Karpas-422 (cell line): ENCODE results near the gene TNNC2. TPM values are rescaled to one million over a fixed set of nuclear protein-coding genes. Genes with fewer than 3 reads are reported as not detected.
"Not testable (repeated sequence)": the region's sequence is repeated elsewhere in the genome, so short reads cannot be mapped to it uniquely, and the experiment has no call there.

ENCODE experiments used
- DNase-seq: peaks from one replicate; pipeline ENCODE4 v3.0.0-alpha.2; 2015
- H2AFZ ChIP-seq: fragments of 200-600 bp; sonication (generic); 2 replicates; pipeline ENCODE4 v1.6.1; 2014; ENCODE audit warnings: antibody characterized with exemption, low read length, mixed read lengths
- H3K27ac ChIP-seq: fragments of 200-600 bp; sonication (generic); 2 replicates; pipeline ENCODE4 v1.5.1; 2014; ENCODE audit warnings: mild to moderate bottlenecking, low read length, moderate library complexity
- H3K27me3 ChIP-seq: fragments of 200-600 bp; sonication (generic); 2 replicates; pipeline ENCODE4 v1.6.1; 2014; ENCODE audit warnings: low read length, mixed read lengths
- H3K36me3 ChIP-seq: fragments of 200-600 bp; sonication (generic); 2 replicates; pipeline ENCODE4 v1.6.1; 2014; ENCODE audit warnings: low read length, mixed read lengths; ENCODE audit not compliant: insufficient read depth
- H3K4me1 ChIP-seq: fragments of 200-600 bp; sonication (generic); 2 replicates; pipeline ENCODE4 v1.6.1; 2014; ENCODE audit warnings: mild to moderate bottlenecking, low read length, mixed read lengths
- H3K4me2 ChIP-seq: fragments of 200-600 bp; sonication (generic); 2 replicates; pipeline ENCODE4 v1.6.1; 2014; ENCODE audit warnings: low read length, low read depth, mild to moderate bottlenecking; ENCODE audit not compliant: poor library complexity, severe bottlenecking
- H3K4me3 ChIP-seq: fragments of 200-600 bp; sonication (generic); 2 replicates; pipeline ENCODE4 v1.5.1; 2014; ENCODE audit warnings: mild to moderate bottlenecking, antibody characterized with exemption, low read length, mixed read lengths
- H3K79me2 ChIP-seq: fragments of 200-600 bp; sonication (generic); 2 replicates; pipeline ENCODE4 v1.6.1; 2014; ENCODE audit warnings: mild to moderate bottlenecking, low read length, mixed read lengths
- H3K9ac ChIP-seq: fragments of 200-600 bp; sonication (generic); 2 replicates; pipeline ENCODE4 v1.6.0; 2014; ENCODE audit warnings: low read length
- H3K9me2 ChIP-seq: fragments of 200-600 bp; sonication (generic), shearing (Covaris generic); replicated peaks from 2 replicates; pipeline ENCODE4 v1.6.0; 2014; ENCODE audit warnings: mild to moderate bottlenecking, low read length, moderate library complexity; ENCODE audit not compliant: insufficient read depth
- H3K9me3 ChIP-seq: fragments of 300-700, 200-600 bp; sonication (generic); 2 replicates; pipeline ENCODE4 v1.6.1; 2014; ENCODE audit warnings: low read length, mixed read lengths
- H4K20me1 ChIP-seq: fragments of 200-600 bp; sonication (generic); 2 replicates; pipeline ENCODE4 v1.6.1; 2014; ENCODE audit warnings: mild to moderate bottlenecking, antibody characterized with exemption, low read length, low read depth; ENCODE audit not compliant: insufficient read depth
- total RNA-seq: library from RNA; depleted of rRNA; stranded (reverse); fragments of >200 nt; shearing (Covaris generic); gene quantifications from 2 replicates; pipeline ENCODE4 v1.2.3, GENCODE V29; 2014; ENCODE audit warnings: low replicate concordance

Gene TNNC2
- total RNA-seq, 1 experiment from 2014 or later: not detected

- peaks cover 5% of the 10 kb centered on the region for H3K4me1 ChIP-seq
- H3K4me3 ChIP-seq: peak within 1 kb of the TSS; percentile 93
- no peaks in the 10 kb centered on the region for H4K20me1 ChIP-seq
- no peaks in the 10 kb centered on the region for H3K9me3 ChIP-seq
- peak within 1 kb of the TSS; percentile 15; the same call in 1 of the 2 replicates for H2AFZ ChIP-seq
- H3K4me2 ChIP-seq: peak within 1 kb of the TSS; percentile 88
- no peaks in the 10 kb centered on the region for H3K9me2 ChIP-seq
- peak within 1 kb of the TSS; percentile 87 for H3K27ac ChIP-seq
- peak within 1 kb of the TSS; percentile 94 for H3K9ac ChIP-seq
- peaks cover 14% of the 10 kb centered on the region for H3K79me2 ChIP-seq
- peak; percentile 99 for DNase-seq
- peaks cover 45% of the 10 kb centered on the region for H3K36me3 ChIP-seq
- H3K27me3 ChIP-seq: no peaks in the 10 kb centered on the region
Observed at GRCh38 chr20:45812157-45813005, 14.7 kb downstream of the TNNC2 start, which contains the start of gene UBE2C. Gene UBE2C (plus strand): TSS chr20:45812644. CDS start chr20:45812696, 52 bp downstream.

GRCh38 chr20:45810191-45810970 lies 16.7 kb downstream of the TNNC2 start:
- Histone ChIP-seq H3K4me3 (no peak overlapping the region), H3K9ac (no peak overlapping the region), H3K27me3 (no peaks in the 10 kb centered on the region), H4K20me1 (no peaks in the 10 kb centered on the region), H2AFZ (no peak overlapping the region), H3K4me2 (no peak overlapping the region), H3K79me2 (peaks cover 14% of the 10 kb centered on the region), H3K36me3 (peaks cover 33% of the 10 kb centered on the region), H3K9me3 (no peaks in the 10 kb centered on the region), H3K27ac (no peak overlapping the region), H3K9me2 (no peaks in the 10 kb centered on the region), H3K4me1 (peaks cover 5% of the 10 kb centered on the region)
- DNase-seq: no peak

GRCh38 chr20:45801851-45802250 lies 25.3 kb downstream of the TNNC2 start:
- no peaks in the 10 kb centered on the region for H3K79me2 ChIP-seq
- no peaks in the 10 kb centered on the region for H3K9me3 ChIP-seq
- H3K9me2 ChIP-seq: no peaks in the 10 kb centered on the region
- DNase-seq: no peak
- no peak overlapping the region for H3K4me3 ChIP-seq
- peaks cover 12% of the 10 kb centered on the region for H3K36me3 ChIP-seq
- no peak overlapping the region for H2AFZ ChIP-seq
- H3K27me3 ChIP-seq: no peaks in the 10 kb centered on the region
- no peak overlapping the region for H3K9ac ChIP-seq
- H3K4me1 ChIP-seq: peaks cover 5% of the 10 kb centered on the region; the same call in 1 of the 2 replicates
- no peak overlapping the region for H3K4me2 ChIP-seq
- no peak overlapping the region for H3K27ac ChIP-seq
- no peaks in the 10 kb centered on the region for H4K20me1 ChIP-seq

GRCh38 chr20:45798935-45799642 lies 28.0 kb downstream of the TNNC2 start:
- Histone ChIP-seq H3K27ac (no peak overlapping the region), H3K9me2 (no peaks in the 10 kb centered on the region), H2AFZ (0 out of 2 replicates have a peak overlapping the region, but pooled peaks have one; percentile 4), H3K4me1 (peaks cover 5% of the 10 kb centered on the region; the same call in 1 of the 2 replicates), H3K79me2 (no peaks in the 10 kb centered on the region), H3K4me3 (no peak overlapping the region), H4K20me1 (no peaks in the 10 kb centered on the region), H3K9me3 (no peaks in the 10 kb centered on the region), H3K36me3 (peaks cover 30% of the 10 kb centered on the region), H3K4me2 (no peak overlapping the region), H3K27me3 (no peaks in the 10 kb centered on the region), H3K9ac (no peak overlapping the region)
- DNase-seq: peak; percentile 87

GRCh38 chr20:45797955-45798354 lies 29.2 kb downstream of the TNNC2 start:
- H3K9me3 ChIP-seq, DNase-seq, H3K4me3 ChIP-seq: not testable (repeated sequence)

DNA sequence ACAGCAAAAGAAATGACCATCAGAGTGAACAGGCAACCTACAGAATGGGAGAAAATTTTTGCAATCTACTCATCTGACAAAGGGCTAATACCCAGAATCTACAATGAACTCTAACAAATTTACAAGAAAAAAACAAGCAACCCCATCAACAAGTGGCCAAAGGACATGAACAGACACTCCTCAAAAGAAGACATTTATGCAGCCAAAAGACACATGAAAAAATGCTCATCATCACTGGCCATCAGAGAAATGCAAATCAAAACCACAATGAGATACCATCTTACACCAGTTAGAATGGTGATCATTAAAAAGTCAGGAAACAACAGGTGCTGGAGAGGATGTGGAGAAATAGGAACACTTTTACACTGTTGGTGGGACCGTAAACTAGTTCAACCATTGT lies 29.6 kb downstream of the TNNC2 start:
- Histone ChIP-seq H3K4me1 (peaks cover 12% of the 10 kb centered on the region), H3K79me2 (peaks cover 11% of the 10 kb centered on the region), H3K36me3 (peaks cover 30% of the 10 kb centered on the region)
- not testable (repeated sequence) for DNase-seq, H3K4me2 ChIP-seq, H2AFZ ChIP-seq, H3K27me3 ChIP-seq, H3K9ac ChIP-seq, H3K4me3 ChIP-seq, H3K27ac ChIP-seq, H4K20me1 ChIP-seq, H3K9me2 ChIP-seq, H3K9me3 ChIP-seq

More at GRCh38 chr20:45797955-45798354, 29.2 kb downstream of the TNNC2 start:
- H3K27me3 ChIP-seq, H4K20me1 ChIP-seq, H3K27ac ChIP-seq, H3K79me2 ChIP-seq, H3K9me2 ChIP-seq, H3K9ac ChIP-seq, H2AFZ ChIP-seq, H3K4me2 ChIP-seq, H3K4me1 ChIP-seq: not testable (repeated sequence)
- peaks cover 30% of the 10 kb centered on the region for H3K36me3 ChIP-seq

GRCh38 chr20:45796337-45797065 lies 30.6 kb downstream of the TNNC2 start:
- no peaks in the 10 kb centered on the region for H4K20me1 ChIP-seq
- H3K9ac ChIP-seq: no peak overlapping the region
- DNase-seq: no peak
- no peak overlapping the region for H3K4me2 ChIP-seq
- peaks cover 30% of the 10 kb centered on the region for H3K36me3 ChIP-seq
- no peak overlapping the region for H2AFZ ChIP-seq
- H3K9me3 ChIP-seq: no peaks in the 10 kb centered on the region
- no peak overlapping the region for H3K27ac ChIP-seq
- H3K4me3 ChIP-seq: no peak overlapping the region
- H3K9me2 ChIP-seq: no peaks in the 10 kb centered on the region
- peaks cover 12% of the 10 kb centered on the region for H3K4me1 ChIP-seq
- H3K27me3 ChIP-seq: no peaks in the 10 kb centered on the region
- peaks cover 18% of the 10 kb centered on the region for H3K79me2 ChIP-seq
